ENCODE data around the gene NAP1L5. TPM values are rescaled to one million over a fixed set of nuclear protein-coding genes. Genes with fewer than 3 reads are reported as not detected.

Gene NAP1L5
- total RNA-seq, 1 experiment from 2014 or later: 1.8 TPM

DNA sequence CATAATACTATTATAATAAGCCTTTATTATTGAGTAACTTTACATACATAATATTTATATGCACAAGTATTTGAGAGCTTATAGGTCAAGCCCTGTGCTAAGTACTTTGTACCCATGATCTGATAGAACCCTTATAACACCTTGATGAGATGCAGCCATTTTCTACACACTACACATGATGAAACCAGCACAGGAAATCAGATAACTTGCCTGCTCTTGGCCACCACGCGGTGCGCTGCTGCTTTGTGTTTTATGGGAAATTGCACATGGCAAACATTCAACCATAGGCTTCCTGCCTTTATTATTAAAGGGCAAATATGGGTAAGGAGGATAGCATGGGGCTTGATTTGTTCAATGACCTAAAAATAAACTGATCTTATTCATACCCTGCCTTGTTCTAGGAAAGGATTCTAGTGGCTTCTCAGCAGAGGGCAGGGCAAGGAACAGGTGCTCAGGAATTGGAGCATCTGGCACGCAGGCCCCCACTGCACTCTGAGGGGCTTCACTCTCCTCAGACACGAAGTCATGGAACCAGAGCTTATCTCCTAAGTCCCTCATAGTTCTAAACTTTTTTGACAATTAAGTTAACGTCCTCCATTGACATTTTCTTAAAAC lies 31.6 kb upstream of the NAP1L5 start:
- no peaks in the 10 kb centered on the region for H3K79me2 ChIP-seq (ENCODE audit: insufficient read depth, low read length)
- no peaks in the 10 kb centered on the region for H3K9me2 ChIP-seq (ENCODE audit: insufficient read depth)
- no peaks in the 10 kb centered on the region for H4K20me1 ChIP-seq (ENCODE audit: insufficient read depth)
- no peak overlapping the region for H3K9ac ChIP-seq (ENCODE audit: low read length)
- ATAC-seq (no peak), DNase-seq (ENCODE audit: low read depth, low spot score) (no peak)
- H3K4me2 ChIP-seq (ENCODE audit: low read length): no peak overlapping the region
- RAD21 ChIA-PET (ENCODE audit: low non-redundant PET in 1 of 2, low total read pairs in 2 of 2, uncharacterized antibody in 2 of 2, unreplicated experiment in 2 of 2): interaction anchor here in 1 of 2 experiments (0.7 kb wide), 1 partner anchor 223 kb away, joined by 4 read pairs; no protein-coding TSS in a partner anchor
- no peak overlapping the region for H3K27ac ChIP-seq (ENCODE audit: low read depth, low read length)
- intact Hi-C loops (cut with micrococcal nuclease): no loop called here
- no peaks in the 10 kb centered on the region for H3K4me1 ChIP-seq (ENCODE audit: control insufficient read depth in 1 of 2, insufficient read depth in 2 of 2, low read length in 2 of 2)
- H2AFZ ChIP-seq (ENCODE audit: low read depth, low read length, poor library complexity, severe bottlenecking): no peak overlapping the region
- no peaks in the 10 kb centered on the region for H3K27me3 ChIP-seq (ENCODE audit: insufficient read depth, low read length)
- H3K9me3 ChIP-seq (ENCODE audit: control insufficient read depth in 1 of 2, insufficient read depth in 1 of 2, low read depth in 1 of 2, low read length in 2 of 2): no peaks in the 10 kb centered on the region
- POLR2A ChIA-PET: no interaction called here
- TF ChIP-seq ELF1 (IDR thresholded peaks at IDR 0.05; ENCODE audit: borderline replicate concordance, low read depth) (no peak), ZNF274 (IDR thresholded peaks at IDR 0.05; ENCODE audit: low read depth, low read length) (no peak), FOSL1 (IDR thresholded peaks at IDR 0.05; ENCODE audit: low read depth) (no peak), JUND (IDR thresholded peaks at IDR 0.05) (no peak), EZH2phosphoT487 (IDR thresholded peaks at IDR 0.05; ENCODE audit: borderline replicate concordance) (no peak), TCF7L2 (IDR thresholded peaks at IDR 0.05; ENCODE audit: borderline replicate concordance, extremely low read depth, insufficient read depth, insufficient read length) (no peak), EGR1 (IDR thresholded peaks at IDR 0.05; ENCODE audit: low read depth) (no peak), SRF (IDR thresholded peaks at IDR 0.05; ENCODE audit: low read depth) (no peak), SIN3A (IDR thresholded peaks at IDR 0.05; ENCODE audit: low read depth) (no peak), ZFX (IDR thresholded peaks at IDR 0.05) (no peak), EZH2 (IDR thresholded peaks at IDR 0.05) (no peak), POLR2AphosphoS5 (IDR thresholded peaks at IDR 0.05; ENCODE audit: low read depth, low read length) (no peak), SP1 (IDR thresholded peaks at IDR 0.05; ENCODE audit: low read depth) (no peak), CEBPB (IDR thresholded peaks at IDR 0.05; ENCODE audit: low read depth) (no peak), POLR2A (IDR thresholded peaks at IDR 0.05; ENCODE audit: borderline replicate concordance, extremely low read depth, insufficient read depth, insufficient read length) (no peak)
- TF ChIP-seq, protein P1, sequence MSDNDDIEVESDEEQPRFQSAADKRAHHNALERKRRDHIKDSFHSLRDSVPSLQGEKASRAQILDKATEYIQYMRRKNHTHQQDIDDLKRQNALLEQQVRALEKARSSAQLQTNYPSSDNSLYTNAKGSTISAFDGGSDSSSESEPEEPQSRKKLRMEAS (IDR thresholded peaks at IDR 0.05): no peak
- TF ChIP-seq, protein P2, sequence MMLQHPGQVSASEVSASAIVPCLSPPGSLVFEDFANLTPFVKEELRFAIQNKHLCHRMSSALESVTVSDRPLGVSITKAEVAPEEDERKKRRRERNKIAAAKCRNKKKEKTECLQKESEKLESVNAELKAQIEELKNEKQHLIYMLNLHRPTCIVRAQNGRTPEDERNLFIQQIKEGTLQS (IDR thresholded peaks at IDR 0.05): no peak
- TF ChIP-seq, protein P3, sequence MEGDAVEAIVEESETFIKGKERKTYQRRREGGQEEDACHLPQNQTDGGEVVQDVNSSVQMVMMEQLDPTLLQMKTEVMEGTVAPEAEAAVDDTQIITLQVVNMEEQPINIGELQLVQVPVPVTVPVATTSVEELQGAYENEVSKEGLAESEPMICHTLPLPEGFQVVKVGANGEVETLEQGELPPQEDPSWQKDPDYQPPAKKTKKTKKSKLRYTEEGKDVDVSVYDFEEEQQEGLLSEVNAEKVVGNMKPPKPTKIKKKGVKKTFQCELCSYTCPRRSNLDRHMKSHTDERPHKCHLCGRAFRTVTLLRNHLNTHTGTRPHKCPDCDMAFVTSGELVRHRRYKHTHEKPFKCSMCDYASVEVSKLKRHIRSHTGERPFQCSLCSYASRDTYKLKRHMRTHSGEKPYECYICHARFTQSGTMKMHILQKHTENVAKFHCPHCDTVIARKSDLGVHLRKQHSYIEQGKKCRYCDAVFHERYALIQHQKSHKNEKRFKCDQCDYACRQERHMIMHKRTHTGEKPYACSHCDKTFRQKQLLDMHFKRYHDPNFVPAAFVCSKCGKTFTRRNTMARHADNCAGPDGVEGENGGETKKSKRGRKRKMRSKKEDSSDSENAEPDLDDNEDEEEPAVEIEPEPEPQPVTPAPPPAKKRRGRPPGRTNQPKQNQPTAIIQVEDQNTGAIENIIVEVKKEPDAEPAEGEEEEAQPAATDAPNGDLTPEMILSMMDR (IDR thresholded peaks at IDR 0.05 in 2 of 3, conservative IDR thresholded peaks at IDR 0.05 in 1 of 3; ENCODE audit: borderline replicate concordance in 1 of 3, insufficient read depth in 1 of 3, low read depth in 2 of 3, low read length in 2 of 3): no peak
- TF ChIP-seq, protein P4, sequence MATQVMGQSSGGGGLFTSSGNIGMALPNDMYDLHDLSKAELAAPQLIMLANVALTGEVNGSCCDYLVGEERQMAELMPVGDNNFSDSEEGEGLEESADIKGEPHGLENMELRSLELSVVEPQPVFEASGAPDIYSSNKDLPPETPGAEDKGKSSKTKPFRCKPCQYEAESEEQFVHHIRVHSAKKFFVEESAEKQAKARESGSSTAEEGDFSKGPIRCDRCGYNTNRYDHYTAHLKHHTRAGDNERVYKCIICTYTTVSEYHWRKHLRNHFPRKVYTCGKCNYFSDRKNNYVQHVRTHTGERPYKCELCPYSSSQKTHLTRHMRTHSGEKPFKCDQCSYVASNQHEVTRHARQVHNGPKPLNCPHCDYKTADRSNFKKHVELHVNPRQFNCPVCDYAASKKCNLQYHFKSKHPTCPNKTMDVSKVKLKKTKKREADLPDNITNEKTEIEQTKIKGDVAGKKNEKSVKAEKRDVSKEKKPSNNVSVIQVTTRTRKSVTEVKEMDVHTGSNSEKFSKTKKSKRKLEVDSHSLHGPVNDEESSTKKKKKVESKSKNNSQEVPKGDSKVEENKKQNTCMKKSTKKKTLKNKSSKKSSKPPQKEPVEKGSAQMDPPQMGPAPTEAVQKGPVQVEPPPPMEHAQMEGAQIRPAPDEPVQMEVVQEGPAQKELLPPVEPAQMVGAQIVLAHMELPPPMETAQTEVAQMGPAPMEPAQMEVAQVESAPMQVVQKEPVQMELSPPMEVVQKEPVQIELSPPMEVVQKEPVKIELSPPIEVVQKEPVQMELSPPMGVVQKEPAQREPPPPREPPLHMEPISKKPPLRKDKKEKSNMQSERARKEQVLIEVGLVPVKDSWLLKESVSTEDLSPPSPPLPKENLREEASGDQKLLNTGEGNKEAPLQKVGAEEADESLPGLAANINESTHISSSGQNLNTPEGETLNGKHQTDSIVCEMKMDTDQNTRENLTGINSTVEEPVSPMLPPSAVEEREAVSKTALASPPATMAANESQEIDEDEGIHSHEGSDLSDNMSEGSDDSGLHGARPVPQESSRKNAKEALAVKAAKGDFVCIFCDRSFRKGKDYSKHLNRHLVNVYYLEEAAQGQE (IDR thresholded peaks at IDR 0.05; ENCODE audit: low read depth): no peak
- CTCF ChIA-PET: no interaction called here
- H3K4me3 ChIP-seq (replicated peaks in 1 of 2; ENCODE audit: low read depth in 1 of 2, low read length in 2 of 2): no peak overlapping the region
- BruUV-seq (replicated peaks): no TSS peak
- H3K36me3 ChIP-seq (ENCODE audit: control insufficient read depth in 1 of 2, insufficient read depth in 2 of 2, low read length in 2 of 2): peaks cover 0 to 10% of the 10 kb centered on the region in 2 experiments; a peak in 1 of 4 replicates

All from HCT116 (cell line).